Skin epidermis (tissue), 12 donors: ENCODE results near the gene PSMA3.
"Not testable (repeated sequence)": the region's sequence is repeated elsewhere in the genome, so short reads cannot be mapped to it uniquely, and the experiment has no call there.

ENCODE experiments used
- H3K27ac ChIP-seq, 21 experiments: fragments of 200-600 bp; sonication (generic) in 11 of 21; one replicate each; pipeline ENCODE4 v1.5.0; 2020; ENCODE audit warnings: mild to moderate bottlenecking in 3 of 21, inconsistent platforms in 2 of 21, moderate library complexity in 2 of 21
- H3K4me3 ChIP-seq, 7 experiments: fragments of 200-600 bp; sonication (generic) in 2 of 7; one replicate each; pipeline ENCODE4 v1.5.0; 2020; ENCODE audit warnings: inconsistent platforms in 2 of 7, mild to moderate bottlenecking in 2 of 7, moderate library complexity in 1 of 7

Gene PSMA3

DNA sequence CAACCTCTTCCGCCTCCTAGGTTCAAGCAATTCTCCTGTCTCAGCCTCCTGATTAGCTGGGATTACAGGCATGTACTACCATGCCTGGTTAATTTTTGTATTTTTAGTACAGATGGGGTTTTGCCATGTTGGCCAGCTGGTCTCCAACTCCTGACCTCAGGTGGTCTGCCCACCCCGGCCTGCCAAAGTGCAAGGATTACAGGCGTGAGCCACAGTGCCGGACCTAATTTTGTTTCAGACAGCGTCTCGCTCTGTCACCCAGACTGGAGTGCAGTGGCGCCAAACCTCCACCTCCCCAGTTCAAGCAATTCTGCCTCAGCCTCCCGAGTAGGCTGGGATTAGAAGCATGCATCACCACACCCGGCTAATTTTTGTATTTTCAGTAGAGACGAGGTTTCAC is 17.4 kb downstream of the PSMA3 start:
- not testable (repeated sequence) for H3K27ac ChIP-seq, H3K4me3 ChIP-seq

DNA sequence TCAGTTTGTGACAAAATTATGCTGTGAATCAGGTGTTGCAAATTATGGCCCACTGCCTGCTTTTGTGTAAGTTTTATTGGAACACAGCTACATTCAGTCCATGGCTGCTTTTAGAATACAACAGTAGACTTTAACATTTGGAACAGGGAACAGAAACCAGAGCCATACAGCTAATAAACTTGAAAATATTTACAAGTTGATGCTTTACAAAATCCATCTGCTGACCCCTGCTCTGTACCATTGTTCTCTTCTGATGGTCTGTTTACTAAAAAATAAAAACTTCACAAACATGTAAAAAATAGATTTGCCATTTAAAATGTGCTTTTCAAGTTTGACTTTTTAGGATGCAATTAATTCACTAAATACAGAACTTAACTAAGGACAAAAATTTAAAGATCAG is 20.8 kb downstream of the PSMA3 start:
- H3K4me3 ChIP-seq = no peak overlapping the region
- no peak overlapping the region for H3K27ac ChIP-seq

DNA sequence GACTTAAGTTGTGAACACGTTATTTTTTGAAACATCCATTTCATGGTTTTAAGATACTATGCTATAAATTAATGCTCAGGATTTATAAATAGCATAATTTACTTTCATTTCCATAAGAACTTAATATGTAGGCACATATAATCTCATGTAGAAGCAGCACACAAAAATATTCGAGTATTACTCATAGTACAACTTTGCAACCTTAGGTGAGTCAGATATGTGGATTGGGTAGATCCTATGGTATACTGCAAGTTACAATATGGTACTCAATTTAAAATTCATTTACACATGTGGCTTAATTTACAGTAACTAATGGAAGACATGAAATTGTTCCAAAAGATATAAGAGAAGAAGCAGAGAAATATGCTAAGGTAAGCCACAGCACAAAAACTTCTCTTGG is 26.0 kb downstream of the PSMA3 start:
- Histone ChIP-seq H3K4me3 (no peak overlapping the region), H3K27ac (no peak overlapping the region)

DNA sequence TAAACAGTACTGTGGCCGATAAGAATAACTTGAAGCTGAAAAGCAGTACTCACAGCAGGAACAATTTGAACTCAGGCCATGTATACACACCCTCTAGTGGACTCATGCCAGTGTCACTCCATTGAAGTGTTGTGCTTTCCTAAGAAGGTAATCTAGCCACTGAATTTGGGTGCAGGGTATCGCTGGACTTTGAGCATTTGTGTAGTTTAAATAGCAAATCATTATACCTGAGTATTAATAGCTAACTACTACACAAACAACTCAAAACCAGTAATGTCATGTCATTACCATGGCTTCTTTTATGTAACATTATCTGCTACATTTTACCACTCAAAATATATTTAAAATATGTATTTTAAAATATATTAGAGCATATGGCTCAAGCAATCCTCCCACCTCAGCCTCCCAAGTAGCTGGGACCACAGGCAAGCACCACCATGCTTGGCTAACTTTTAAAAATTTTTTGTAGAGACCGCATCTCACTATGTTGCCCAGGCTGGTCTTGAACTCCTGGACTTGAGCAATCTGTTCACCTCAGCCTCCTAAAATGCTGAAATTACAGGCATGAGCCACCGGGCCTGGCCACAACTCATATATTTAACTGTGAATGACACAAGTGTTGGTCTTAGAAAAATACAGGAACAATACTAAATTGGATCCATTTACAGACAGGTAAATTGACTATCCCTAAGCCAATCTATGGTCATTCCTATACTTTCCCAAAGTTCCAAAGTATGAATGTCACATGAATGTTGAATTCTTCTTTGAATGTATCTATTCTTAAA is 28.1 kb downstream of the PSMA3 start:
- Histone ChIP-seq H3K27ac (no peak overlapping the region), H3K4me3 (no peak overlapping the region)

DNA sequence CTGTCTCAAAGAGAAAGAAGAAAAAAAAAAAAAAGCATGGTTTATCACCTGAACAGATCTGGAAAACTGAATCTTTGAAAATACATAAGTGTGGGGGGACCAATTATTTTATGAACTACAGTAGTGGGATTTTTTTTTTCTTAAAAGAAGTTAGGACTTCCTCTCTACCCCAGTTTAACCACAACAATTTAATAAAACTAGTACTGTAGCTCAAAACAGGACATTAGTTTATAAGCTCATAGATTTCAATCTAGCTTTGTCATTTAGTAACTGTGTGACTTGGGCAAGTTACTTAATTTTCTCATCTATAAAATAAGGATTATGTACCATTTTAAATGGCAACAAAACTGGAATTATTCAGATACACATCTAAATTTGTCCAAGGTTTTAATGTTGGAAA is 30.2 kb downstream of the PSMA3 start:
- Histone ChIP-seq H3K4me3 (no peak overlapping the region), H3K27ac (peak overlapping the region in 2 of 21 experiments; percentile 26 to 50)

DNA sequence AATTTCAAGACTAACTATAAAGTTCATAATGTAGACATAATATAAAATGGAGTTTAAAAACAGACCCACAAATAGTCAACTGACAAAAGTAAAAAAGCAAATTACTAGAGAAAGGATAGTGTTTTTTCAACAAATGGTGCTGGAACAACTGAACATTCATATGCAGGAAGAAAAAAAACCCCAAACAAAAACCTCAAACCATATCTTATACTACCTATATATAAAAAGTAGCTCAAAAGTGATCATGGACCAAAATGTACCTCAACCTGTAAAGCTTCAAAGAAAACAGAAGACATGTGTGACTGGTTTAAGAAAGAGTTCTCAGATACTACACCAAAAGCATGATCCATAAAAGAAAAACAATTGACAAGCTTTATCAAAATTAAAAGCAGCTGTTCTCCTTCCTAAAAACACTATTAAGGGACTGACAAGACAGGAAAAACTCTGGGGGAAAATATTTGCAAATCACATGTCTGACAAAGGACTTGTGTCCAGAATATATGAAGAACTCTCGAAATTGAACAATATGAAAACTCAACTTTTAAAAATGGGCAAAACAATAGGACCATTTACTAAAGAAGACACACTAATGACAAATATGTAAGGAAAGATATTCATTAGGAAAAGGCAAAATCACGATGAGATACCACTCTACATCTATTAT is 31.0 kb downstream of the PSMA3 start:
- no peak overlapping the region for H3K4me3 ChIP-seq
- peak overlapping the region in 6 of 21 experiments; percentile 1 to 50 (median 26) for H3K27ac ChIP-seq

DNA sequence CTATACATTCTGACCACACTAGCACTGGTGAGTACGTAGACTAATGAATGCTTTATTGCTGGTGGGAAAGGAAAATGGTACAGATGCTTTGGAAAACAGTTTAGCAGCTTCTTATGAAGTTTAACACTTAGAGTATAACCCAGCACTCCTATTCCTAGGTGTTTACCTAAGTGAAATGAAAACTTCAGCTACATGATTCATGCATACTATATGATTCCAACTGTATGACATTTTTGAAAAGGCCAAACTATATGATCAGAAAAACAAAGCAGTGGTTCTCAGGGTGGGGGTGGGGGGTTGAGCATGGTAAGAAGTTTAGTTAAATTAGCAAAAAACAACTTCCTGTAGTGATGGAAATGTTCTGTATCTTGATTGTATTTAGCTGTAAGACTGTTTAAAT is 31.6 kb downstream of the PSMA3 start:
- peak overlapping the region in 3 of 21 experiments; percentile 1 to 25 (median 6) for H3K27ac ChIP-seq
- H3K4me3 ChIP-seq = no peak overlapping the region

DNA sequence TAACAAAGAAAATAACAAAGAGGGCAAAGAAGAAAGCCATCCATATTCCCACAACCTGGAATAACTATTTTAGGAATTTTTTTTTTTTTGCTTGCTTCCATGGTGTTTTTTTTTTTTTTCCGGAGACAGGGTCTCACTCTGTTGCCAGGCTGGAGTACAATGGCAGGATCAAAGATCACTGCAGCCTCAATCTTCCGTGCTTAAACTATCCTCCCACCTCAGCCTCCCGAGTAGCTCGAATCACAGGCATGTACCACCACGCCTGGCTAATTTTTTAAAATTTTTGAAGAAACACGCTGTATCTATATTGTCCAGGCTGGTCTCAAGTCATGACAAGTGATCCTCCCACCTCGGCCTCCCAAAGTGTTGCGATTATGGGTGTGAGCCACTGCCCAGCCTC is 33.5 kb downstream of the PSMA3 start:
- peak overlapping the region in 1 of 21 experiments; percentile 27 for H3K27ac ChIP-seq

DNA sequence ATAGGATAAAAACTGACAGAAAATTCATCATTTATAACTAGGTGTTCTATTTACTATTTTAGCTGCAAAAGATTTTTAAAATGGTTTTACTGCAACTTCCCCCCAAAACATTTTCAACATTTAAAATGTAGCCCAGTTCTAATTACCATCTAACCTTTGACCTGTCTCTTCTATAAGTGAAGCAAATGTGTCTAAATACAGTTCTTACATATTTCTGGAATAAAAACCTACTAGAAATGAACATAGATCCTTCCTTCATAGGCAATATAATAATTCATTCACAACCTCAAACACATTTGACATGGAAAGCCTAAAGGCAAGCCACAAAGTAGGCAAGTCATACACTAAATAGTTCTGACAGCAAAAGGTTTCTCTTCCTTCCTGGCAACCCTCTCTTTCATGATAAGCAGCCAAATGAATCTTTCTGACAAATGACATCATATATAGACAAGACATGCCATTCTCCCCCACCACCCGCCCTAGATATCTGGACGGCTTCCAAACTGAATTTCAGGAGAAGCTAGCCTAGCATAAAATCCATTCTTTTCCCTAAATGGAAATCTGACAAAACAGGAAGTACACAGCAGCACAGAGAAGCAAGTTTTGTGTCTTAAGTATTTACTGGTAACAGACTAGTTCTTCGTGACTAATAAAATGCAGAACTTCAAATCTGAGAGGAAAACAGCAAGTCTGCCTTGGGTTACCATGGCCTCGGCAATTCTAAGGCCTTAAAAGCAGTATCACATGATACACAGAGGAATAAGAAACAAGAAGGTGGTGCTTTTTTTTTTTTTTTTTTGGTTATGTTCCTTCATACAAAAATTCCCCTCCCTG is 36.5 kb downstream of the PSMA3 start:
- no peak overlapping the region for H3K4me3 ChIP-seq

More for the DNA sequence above, 33.5 kb downstream of the PSMA3 start:
- H3K4me3 ChIP-seq = no peak overlapping the region

DNA sequence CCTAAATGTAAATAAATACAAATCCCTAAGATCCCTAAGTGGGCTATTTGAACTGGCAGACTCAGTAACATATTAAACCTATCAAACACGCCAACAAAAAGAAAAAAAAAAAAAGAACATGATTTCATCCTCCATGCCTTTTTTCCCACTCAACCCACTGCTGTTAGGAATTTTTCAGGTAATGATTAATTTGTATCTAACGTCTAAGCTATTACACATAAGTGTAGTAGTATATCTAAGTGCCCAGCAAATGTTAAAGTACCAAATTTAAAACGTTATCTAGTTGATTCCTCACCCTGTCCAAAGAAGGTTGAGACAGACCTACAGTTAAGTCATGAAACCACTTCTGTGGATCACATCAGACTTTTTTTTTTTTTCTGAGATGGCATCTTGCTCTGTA is 37.3 kb downstream of the PSMA3 start:
- peak overlapping the region in 19 of 21 experiments; percentile 37 to 86 (median 66) for H3K27ac ChIP-seq
- H3K4me3 ChIP-seq = no peak overlapping the region

More for the DNA sequence above, 36.5 kb downstream of the PSMA3 start:
- peak overlapping the region in 20 of 21 experiments; percentile 17 to 86 (median 66) for H3K27ac ChIP-seq

DNA sequence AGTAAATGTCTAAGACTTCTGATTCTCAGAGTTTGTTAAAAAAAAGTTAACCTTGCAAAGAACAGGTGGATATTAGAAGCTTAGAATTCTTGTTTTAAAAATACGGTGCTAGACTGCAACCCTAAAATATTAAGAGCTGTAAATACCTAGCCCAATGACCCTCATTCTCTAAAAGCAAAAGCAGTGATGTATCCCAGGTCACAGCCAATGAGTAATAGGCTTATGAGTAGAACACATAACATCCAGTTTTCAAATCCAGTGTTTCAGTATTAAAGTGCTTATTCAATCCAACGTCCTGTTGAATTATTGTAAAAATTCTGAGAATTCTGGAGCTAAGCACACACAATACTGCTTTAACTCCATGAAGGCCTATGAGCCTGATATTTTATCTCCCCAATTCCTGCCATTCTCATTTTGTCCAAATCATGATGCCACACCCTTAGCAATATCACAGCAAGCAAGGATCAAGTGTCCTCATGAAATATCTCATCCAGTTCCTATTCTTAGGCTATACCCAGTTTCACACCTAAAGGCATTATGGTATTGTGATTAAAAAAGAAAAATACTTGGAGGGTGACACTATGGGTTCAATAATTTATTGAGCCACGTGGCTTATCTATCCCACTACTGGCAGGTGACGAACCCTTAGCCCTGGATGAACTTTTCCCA is 38.4 kb downstream of the PSMA3 start:
- H3K27ac ChIP-seq = peak overlapping the region in 7 of 21 experiments; percentile 65 to 86 (median 75)
- H3K4me3 ChIP-seq = no peak overlapping the region

DNA sequence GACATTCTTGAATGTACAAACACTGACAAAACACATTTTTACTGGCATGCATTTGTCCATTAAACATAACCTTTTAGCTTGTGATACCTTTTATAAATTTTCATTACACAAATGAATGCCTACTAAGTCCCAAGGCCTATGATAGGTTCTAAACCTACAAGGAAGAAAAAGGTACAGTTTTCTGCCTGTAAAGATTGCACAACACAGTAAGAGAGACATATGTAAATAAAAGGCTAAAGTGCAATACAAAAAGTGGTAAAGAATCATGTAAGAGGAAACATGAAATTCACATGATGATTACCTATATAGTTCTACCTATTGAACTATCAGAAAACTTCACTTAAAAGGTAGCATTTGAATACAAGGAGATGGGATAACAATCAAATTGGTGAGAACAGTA is 39.1 kb downstream of the PSMA3 start:
- no peak overlapping the region for H3K4me3 ChIP-seq
- no peak overlapping the region for H3K27ac ChIP-seq

DNA sequence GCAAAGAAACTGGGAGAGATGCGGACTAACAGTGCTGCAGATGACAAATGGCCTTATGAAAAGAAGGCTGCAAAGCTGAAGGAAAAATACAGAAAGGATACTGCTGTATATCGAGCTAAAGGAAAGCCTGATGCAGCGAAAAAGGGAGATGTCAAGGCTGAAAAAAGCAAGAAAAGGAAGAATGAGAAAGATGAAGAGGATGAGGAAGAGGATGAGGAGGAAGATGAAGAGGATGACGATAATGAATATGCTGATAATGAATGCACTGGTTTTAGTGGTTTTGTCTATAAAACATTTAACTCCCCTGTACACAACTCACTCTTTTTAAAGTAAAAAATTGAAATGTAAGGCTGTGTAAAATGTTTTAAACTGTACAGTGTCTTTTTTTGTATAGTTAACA is 40.5 kb downstream of the PSMA3 start:
- no peak overlapping the region for H3K4me3 ChIP-seq
- no peak overlapping the region for H3K27ac ChIP-seq

DNA sequence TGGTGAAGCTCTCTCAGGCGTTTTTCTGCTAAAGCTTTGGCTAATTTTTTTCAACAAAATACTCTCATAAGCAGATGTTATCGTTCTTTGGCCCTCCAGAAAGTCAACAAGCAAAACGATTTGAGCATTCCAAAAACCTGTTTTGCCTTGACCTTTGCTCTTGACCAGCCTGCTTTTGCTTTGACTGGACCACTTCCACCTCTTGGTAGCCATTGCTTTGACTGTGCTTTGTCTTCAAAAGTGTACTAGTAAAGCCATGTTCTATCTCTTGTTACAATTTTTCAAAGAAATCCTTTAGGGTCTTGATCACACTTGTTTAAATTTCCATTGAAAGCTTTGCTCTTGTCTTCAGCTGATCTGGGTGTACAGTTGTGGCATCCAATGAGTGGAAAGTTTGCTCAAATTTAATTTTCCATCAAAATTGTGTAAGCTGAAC is 43.0 kb downstream of the PSMA3 start:
- H3K4me3 ChIP-seq = no peak overlapping the region
- peak overlapping the region in 2 of 21 experiments; percentile 12 to 32 for H3K27ac ChIP-seq

DNA sequence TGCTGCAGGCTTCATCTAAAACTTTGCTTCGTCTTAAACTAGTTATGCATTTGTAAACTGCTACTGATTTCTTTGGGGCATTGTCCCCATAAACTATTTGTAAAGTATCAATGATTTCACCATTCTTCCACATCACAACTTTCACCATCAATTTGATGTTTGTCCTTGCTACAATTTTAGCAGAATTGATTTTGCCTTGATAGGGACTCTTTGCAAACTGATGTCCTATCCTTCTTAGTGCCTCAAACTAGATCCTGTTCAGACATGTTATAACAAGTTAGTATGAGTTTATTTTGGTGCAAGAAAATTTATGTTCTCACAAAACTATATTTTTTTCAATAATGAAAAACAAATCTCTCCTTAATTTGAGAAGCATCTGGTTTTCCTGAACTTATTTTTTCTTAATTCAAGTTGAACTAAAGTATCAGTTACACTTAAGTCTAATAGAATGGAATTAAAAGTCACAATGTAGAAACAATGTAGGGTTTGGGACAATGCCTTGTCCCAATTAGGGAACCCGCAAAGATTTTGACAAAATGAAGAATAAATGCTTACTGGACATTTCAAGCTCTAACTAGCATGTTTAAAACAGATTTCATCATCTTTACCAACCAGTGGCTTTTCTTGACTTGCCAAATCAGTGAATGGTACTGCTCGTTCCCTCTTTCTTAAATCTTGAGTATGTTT is 43.6 kb downstream of the PSMA3 start:
- Histone ChIP-seq H3K4me3 (no peak overlapping the region), H3K27ac (peak overlapping the region in 2 of 21 experiments; percentile 12 to 32)

DNA sequence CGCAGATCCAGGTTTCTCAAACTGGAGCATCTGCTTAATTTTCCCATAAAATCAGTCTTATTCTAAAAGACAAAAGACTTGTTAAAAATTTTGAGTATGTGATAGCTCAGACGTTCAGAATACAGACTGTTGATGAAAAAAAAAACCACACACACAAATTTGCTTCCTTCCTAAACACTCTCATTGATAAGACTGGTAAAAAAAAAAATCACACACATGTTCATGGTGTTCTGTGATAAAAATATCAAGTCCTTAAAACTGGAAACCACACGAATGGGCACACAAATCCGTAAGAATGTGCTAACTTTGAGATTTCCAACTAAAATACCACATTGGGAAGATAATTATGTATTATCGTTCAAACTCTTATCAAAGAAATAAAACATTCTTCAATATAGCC is 47.0 kb downstream of the PSMA3 start:
- no peak overlapping the region for H3K27ac ChIP-seq
- H3K4me3 ChIP-seq = no peak overlapping the region

DNA sequence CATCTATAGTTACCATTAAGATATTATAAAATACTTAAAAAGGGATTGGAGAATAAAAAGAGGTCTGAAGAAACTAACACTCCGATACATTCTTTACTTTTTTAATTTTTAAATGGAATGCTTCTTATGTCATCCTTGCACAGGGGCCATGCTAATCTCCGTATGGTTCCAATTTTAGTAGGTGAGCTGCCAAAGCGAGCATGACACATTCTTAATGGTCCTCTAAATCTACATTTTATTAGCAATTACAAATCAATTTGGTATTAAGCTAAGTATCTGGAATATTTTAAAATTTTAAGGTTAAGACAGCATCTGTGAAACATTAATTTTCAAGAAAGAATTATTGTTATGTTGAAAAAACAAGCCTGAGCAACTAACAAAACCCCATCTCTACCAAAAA is 47.5 kb downstream of the PSMA3 start:
- Histone ChIP-seq H3K27ac (no peak overlapping the region), H3K4me3 (no peak overlapping the region)

DNA sequence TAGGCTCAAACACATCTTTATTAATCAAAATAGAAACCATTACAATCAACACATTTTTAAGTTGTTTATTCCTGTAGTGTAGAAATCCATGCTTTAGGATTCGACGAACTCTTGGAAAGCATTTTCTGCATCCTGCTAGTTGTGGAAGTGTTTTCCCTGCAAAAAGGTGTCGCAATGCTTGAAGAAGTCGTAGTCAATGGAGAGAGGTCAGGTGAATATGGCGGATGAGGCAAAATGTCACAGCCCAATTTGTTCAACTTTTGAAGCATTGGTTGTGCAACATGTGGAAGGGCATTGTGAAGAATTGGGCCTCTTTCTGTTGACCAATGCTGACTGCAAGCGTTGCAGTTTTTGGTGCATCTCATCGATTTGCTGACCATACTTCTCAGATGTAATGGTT is 49.6 kb downstream of the PSMA3 start:
- H3K27ac ChIP-seq = no peak overlapping the region
- H3K4me3 ChIP-seq = no peak overlapping the region

DNA sequence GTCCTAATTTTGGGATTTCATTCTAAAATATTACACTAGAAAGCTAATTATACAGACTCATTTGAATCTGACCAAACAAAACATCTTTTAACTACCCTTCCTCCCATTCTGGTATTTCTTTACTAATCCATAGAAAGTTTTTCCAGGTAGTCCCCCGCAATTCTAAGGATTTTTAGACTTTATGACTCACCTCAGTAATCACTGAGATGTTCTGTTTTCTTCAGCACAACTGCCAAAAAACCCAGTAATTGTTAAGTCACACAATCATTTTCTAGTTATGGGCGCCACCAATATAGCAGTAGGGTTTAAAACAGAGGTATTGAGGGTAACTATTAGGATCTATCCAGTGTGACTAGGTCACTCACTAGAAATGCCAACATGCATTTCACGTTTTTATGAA is 52.1 kb downstream of the PSMA3 start:
- H3K4me3 ChIP-seq = peak overlapping the region; percentile 54 to 94 (median 65)
- peak overlapping the region in 17 of 21 experiments; percentile 82 to 97 (median 90) for H3K27ac ChIP-seq
